ENCODE results near the gene NPS.

Gene NPS

GRCh38 chr10:127600479-127600878 is 51.4 kb downstream of the NPS start:
- TF ChIP-seq REST (IDR thresholded peaks at IDR 0.05; ENCODE audit: insufficient read depth in 1 of 2, low read depth in 2 of 2, low read length in 2 of 2): peak; percentile 75 to 92
- no peak for TF ChIP-seq SIN3A (IDR thresholded peaks at IDR 0.05; ENCODE audit: borderline replicate concordance, insufficient read depth, low read length)

Measured in PFSK-1 (cell line).